HG02759 (cell line): ENCODE data around the gene SLX9.

Source experiments
- ATAC-seq: cut with Tn5 transposase; IDR thresholded peaks from one replicate; pipeline ENCODE4 v1.9.1; 2021; ENCODE audit warnings: mild to moderate bottlenecking, moderate library complexity; ENCODE audit not compliant: unreplicated experiment

Gene SLX9

DNA sequence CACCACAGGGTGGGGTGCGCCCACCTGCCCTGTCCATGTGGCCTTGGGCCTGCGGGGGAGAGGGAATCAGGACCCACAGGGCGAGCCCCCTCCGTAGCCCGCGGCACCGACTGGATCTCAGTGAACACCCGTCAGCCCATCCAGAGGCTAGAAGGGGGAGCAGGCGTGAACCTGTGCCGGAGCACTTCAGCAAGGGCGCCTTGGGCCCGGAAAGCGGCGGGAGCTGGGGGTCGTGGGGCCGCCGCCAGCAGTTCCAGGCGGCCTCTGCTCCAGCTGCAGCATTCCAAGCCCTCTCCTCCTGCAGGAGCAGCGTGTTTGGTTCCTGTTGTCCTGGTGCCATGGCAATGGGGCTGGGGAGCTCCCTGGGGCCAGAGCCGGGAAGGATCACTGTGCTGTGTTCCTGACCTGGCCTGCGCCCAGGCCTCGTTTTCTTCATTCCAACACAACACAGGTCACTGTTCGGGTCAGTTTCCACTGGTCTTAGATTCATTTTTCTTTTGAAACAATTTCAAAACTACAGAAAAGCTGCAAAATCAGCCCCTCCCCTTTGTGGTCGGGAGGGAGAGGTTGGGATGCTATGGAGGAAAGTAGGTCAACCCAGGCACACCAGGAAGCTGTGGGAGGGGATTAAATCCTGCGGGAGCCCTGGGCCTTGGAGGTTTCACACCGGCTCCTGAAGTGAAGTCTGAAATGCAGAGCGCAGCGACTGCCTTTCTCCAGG is 18.8 kb downstream of the SLX9 start:
- ATAC-seq, result no peak

DNA sequence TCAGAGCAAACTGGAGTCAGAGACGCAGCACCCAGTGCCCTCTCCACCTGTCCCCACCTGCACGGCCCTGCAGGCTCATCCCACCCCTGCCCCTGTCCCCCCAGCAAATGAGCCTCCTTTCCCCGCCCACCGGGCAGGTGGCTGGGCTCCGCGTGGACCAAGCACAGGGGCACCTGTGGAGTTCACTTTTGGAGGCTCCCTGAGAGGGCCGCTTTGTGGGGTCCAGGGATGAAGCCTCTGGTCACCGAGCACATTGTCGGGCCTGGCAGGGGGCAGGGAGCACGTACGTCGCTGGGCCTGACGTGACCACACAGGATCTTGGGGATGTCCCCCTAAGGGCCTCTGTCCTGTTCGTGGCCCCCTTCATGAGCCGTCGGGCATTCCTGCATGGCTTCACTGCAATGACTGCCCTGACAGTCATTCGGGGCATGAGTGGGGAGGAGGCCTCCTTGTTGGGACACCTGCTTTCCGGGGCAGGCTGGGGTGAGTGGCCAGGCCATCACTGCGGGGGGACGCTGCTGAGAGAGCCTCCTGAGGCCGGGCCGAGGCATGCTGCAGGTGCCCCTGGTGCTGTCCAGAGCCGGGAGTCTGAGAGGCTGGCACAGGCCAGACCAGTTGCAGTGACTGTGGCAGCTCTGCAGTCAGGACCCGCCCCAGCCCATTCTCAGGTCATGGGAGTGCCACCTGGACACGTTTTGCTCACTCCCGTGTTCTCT is 19.7 kb downstream of the SLX9 start:
- ATAC-seq, result no peak

DNA sequence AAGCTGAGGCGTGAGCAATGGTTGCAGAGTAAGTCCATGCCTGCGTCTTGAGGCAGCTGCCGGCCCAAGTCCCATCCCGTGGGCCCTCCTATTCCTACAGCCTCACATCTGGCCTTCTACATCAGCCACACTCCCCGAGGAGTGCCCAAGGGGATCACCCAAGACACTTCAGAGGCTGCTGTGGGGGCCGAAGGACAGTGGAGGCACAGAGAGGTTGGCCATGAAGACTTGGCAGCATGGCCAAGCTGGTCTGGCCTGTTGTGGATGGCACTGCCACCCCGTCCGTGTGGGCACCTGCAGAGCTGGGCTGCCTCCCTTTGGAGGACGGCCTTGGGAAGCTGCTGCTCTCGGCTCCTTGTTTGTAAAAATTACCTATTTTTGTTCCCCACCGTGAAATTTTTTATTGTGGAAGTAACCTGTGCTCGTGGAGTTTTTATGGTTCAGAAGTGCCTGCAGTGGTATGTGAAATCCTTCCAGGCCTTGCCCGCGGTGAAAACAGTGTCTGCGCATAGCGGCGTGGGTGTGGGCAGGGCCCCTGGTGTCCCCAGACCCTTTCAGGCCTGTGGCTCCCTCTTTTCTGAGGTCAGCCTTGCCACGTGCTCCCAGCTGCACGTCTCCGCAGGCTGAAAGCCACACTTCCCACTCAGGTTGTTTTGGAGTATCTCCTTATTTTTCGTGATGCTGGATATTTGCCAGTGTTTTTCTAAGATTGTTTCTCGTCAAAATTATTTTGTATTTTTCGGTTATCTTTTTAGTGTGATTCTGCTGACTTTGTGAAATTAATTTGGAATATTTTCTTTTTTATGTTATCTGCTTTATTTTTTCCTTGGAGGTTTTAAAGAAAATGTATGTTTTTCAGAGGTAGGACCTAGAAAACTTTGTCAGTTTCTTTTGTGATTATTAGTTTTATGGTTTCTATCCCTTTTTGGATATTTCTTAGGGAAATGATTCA is 20.6 kb downstream of the SLX9 start:
- no peak for ATAC-seq

DNA sequence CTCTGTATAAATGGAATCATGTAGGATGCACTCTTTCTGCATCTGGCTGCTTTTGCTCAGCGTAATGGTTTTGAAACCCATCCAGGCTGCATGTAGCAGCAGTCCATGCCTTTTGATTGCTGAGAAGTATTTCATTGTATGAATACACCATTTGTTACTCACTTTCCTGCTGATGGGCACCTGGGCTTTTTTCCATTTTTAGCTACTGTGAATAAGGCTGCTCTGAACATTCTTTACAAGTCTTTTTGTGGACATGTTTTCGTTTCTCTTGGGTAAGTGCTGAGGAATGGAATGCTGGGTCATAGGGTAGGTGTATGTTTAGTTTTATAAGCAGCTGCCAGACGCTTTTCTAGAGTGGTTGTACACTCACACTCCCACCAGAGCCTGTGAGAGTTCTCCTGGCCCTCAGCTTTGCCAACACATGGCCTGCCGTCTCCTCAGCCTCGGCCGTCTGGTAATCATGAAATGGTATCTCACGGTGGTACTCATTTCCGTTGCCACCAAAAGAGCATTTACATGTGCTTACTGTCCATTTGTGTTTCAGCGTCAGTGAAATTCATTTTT is 22.7 kb downstream of the SLX9 start:
- no peak for ATAC-seq

DNA sequence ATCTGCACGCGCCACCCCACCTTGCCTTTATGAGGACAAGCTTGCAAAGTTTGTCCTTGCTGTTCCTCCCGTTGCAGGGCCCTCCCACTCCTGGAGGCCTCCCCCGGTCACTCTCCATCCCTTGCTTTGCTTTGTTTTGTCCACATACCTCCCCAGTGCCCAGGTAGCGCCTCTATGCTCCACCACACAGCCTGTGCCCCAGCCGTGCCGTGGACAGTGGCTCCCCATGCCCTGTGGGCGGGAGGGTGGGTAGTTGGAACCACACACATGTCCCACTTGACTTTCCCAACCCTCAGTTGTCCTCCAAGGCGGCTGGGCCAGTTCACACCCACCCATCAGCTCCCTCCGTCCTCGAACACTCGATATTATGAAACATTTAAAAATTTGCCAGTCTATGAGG is 24.6 kb downstream of the SLX9 start:
- no peak for ATAC-seq

DNA sequence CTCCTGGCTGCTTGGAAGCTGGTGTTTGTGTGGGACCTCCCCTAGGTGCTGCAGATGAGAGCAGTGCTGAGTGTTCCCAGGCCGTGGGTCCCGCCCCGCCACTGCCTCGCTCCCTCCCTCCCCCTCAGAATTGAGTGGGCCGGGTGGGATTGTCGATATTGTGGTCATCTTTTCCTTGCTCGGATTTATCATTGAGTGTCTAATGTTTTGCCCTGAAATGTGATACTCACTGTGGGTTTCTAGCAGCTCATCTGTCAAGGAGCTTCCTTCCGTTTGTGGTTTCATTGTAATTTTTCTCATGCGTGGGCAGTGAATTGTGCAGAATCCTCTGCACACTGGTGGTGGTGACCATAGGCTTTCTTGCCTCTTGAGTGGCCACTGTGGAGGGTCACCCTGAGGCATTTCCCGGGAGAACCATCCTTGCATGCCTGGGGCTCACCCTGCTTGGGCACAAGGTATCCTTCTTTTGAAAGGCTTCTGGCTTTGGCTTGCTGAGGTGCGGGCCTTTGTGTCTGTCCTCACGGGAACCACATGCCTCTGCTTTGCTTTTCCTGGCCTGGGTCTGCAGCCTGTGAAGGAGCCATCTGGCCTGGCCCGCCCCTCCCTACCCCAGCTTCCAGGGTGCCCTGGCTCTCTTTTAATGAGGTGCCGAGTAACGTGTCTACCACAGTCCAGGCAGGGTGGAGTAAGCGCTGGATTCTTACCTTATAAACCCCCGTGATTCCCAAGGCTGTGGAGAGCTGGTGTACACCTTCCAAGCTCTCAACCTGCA is 25.6 kb downstream of the SLX9 start:
- ATAC-seq, result no peak

DNA sequence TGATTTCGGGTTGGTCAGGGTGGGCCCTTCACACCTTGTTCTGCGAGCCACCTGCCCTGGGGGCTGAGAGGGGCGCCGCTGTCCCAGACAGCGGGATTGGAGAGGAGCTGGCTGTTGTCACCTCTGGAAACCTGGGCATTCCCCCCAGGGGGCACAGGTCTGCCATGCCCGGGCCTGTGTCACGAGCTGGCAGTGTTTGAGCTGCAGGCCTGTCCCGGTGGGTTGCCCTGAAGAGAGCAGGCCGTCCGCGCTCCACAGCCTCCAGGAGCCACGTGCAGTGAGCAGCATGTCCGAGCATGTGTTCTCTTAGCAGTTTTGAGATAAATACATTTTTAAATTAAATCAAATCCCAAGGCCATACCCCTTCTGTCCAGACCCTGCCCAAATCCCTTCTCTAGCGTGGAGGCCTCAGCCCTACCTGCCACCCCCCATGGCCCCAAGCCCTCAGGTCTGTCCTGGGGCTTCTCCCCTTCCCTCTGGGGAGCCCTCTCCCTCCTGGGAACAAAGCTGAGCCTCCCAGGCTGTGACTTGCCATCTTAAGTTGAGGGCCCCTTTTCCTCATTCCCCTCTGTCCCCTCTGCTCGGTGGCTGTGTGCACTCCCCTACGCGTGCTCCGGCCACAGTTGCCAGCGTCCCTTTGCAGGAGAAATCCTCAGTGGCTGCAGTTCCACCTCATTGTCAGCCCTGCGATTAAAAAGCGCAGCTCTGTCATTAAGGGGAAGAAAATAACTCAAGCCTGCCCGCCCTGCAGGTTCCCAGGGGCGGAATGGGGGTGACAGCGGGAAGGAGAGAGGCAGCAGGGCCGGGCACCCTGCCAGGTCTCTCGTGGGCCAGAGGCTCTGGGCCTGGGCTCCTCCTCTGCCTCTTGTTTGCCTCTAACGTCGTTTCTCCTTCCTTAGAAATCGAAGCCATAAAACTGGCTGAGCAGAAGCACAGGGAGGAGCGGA is 26.6 kb downstream of the SLX9 start:
- no peak for ATAC-seq

DNA sequence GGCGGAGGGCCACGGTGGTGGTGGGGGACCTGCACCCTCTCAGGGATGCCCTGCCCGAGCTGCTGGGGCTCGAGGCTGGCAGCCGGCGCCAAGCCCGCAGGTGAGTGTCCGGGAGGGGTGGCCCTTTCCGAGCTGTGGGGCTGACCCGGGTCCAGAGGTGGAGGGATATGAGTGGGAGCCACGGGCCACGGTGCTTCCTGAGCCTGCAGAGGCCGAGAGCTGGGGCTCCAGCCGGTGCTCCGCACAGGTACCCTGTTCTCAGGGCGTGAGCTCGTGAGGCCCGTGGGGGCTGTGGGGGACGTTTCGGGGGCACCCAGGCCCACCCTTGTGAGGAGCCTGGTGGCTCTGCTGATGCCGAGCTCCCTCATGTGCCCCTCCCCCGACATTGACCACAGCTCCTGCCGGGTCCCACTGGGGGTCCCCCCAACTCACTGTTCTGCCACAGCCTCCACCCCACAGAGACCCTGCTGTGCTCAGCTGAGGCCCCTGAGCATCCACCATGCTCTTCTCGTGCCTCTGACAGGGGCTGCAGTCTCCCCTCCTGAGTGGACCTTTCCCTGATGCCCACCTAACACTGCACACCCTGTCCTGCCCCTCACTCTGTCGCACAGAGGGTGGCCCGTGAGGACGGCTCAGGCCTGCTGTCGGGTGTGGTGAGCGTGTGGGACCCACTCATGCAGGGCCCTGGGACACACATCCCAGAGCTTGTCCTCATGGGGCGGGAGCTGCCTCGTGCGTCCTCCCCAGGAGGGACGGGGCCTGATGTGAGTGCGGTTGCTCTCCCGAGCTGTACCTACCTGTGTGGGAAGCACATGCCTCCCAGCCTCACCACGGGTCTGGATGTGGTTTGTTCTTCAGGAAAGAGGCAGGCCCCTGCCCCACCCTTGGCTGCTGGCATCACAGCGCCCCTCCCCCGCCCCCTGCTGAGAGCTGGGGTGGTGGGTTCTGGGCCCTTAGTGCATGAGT is 27.5 kb downstream of the SLX9 start:
- ATAC-seq, result no peak

DNA sequence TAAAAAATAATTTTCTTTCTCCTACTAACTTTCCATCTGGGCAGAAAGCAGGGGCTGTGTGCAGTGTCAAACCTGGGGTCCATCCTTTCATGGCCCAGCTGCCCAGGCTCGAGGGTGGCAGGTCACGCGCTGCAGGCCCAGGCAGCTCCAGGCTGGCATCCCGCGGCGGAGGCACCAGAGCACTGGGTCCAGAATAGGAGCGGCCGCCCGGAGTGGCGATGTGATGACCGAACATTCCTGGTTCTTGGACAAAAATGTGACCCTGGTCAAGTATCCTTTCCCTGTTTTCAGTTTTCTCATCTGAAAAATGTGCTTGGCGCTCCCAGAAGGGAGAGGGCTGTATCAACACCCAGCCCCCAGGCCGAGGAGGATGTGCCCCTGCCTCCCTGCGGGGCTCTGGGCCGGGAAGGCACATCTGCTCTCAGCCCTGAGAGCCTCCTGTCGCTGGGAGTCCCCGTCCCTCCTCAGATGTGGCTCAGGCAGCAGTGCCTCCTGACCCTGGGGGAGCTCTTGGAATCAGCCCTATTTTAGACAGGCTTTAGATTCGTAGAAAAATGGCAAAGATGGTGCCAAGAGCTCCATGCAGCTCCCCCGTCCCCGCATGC is 29.3 kb downstream of the SLX9 start:
- no peak for ATAC-seq

DNA sequence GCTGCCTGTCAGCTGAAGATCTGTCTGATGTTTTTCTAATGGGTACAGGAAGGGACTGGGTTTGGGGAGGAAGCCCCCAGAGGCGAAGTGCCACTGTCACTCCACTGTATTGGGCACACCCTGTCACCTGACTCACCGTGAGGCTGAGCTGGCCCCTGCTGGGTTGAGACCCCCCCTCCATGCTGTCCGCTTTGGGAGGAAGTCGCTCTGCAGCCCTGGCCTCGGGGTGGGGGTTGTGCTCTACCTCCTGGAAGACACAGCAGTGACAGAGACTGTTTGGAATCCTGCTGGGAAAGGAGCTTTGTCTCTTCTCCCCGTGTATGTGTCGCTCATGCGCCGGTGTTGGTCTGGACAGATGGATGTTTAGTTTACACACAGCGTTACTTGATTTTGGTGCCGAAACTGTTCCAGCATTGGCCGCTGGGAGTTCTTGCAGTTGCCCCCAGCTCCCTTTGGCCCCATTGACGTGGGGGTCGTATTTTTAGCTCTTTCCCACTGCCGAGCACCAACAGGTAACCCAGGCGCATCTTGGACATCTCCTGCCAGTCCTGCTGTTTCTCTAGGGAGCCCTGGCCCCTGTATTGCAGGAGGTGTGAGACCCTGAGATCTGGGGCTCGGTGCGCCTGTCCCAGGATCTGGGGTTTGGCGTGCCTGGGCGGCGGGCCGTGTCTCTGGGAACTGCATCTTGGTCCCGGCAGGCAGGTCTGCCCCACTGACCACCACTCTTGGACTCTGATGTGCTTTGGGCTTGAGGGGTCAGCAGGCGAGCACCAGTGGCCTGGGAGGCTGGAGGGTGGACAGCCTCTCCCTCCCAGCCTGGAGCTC is 30.3 kb downstream of the SLX9 start:
- ATAC-seq, result no peak

DNA sequence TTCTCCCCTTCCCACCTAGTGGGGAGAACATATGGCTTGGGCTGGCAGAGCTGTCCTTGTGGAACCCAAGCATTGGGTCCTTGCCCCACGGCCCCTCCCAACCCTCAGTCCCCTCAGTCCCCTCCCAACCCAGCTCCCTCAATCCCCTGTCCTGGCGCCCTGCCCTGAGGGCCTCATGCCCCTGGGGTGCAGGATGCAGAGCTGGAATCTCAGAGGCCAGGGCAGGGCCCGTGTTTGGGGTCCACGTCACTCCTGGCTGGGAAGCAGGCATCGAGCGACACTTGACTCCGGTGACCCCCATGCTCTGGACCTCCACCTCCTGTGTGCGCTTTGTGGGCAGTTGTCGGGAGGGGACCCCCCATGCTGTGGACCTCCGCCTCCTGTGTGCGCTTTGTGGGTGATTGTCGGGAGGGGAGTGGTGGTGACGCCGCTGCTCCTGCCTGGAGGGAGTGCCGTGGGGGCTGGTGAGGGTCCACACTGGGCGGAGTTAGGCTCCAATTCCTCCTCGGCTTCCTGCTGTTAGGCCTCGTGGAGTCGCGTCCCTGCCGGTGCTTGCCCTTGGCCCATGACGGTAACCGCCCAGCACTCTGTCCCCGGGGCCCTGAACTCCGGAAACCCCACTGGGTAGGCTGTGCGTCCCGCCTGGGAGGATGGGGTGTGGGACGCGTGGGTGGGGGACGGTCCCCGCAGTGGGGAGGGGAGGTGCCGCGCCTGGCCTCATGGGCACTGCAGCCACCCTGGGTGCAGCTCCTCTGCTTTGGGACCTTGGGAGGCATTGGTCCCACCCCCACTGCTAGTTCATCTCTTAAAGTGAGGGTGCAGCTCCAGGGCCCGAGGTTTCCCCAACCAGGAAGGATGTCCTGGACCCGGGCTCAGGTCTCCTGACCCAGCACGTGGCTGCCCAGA is 31.2 kb downstream of the SLX9 start:
- ATAC-seq, result no peak

DNA sequence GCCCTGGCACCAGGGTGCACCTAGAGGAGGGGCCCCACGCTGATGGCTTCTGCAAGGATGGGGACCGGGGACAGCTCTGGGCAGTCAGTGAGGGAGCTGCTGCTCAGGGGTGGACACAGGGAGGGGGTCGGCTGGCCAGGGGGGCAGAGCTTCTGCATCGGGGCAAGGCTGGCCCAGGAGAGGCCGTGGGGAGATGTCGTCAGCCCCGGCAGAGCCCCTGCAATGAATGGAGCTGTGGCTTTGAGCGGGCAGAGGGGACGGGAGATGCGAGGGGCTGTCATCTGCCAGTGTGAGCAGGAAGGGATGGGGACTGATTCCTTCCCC is 31.8 kb downstream of the SLX9 start:
- no peak for ATAC-seq

DNA sequence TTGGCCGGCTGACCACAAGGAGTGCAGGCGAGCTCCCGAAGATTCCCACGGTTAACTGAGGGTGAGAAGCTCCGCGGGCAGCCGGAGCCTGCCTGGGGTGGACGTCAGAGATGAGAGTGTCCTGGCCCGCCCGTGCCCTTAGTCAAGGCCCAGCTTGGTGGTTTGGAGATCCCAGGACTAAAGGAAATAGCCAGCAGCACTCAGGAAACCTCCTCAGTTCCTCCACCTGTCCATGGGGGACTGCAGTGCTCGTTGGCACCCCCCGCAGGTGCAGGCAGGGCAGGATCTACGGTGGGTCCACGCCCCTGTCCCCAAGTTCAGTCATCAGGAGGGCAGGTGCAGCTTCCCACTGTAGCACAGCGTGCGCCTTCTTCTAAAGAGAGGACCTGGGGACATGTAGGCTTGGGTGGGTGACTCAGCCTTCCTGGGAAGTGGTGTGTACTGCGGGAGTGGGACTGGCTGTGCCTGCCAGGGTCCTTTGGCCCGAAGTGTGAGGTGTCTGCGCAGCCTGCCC is 32.5 kb downstream of the SLX9 start:
- no peak for ATAC-seq

DNA sequence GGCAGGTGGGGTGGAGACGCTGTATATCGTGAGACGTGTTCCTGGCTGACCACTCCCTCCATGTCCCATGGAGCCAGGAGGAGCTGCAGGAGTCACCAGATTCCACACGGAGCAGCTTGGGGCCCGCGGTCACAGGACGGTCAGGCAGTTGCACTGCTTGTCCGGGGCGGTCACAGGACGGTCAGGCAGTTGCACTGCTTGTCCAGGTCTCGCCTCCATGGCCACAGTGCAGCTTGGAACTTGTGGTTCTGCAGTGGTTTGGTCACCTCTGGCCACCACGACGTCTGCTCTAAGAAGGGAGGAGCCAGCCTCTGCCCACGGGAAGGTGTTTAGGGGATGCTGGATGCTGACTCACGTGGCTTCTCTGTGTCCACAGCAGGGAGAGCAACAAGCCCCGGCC is 33.0 kb downstream of the SLX9 start:
- ATAC-seq, result no peak

DNA sequence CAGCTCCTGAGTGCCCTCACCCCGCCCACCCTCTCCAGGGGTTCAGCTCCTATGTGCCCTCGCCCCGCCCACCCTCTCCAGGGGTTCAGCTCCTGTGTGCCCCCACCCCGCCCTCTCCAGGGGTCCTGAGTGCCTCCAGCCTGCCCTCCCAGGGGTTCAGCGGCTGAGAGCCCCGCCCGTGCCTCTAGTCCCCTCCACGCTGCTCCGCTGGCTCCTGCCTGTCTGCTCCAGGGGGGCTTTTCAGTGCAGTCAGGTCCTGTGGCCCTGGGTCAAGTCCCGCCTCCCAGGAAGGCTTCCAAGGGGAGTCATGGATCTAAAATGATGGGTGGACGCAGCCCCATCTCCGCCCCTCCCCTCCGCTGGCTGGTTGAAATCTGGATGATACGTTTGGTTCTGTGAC is 33.8 kb downstream of the SLX9 start:
- ATAC-seq, result no peak

DNA sequence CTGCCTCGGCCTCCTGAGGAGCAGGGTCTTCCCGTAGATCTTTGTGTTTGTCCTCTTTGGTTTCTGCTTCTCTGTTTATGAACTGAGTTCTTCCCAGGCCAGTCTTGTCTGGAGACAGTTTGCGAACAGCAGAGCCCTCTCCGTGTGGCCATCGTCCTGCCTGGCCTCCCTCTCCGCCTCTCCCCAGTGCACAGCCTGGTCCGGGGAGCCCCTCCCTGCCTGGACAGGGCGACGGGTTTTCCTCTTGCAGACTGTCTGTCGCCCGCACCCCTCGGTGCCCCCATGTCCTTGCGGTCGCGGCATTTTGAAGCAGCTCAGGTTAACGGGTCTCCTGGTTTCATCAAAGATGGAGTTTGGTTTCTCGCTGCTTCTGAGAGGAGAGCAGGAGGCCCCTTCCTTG is 34.8 kb downstream of the SLX9 start:
- ATAC-seq, result no peak
